Liver (tissue), 3 donors: Measurements from ENCODE around the gene LRP4.

Experiments
- FOXA1 ChIP-seq: IDR thresholded peaks from 2 replicates; pipeline ENCODE4 v1.6.1; 2016; ENCODE audit warnings: antibody characterized with exemption
- GABPA ChIP-seq, 2 donors: IDR thresholded peaks in 1 of 2; conservative IDR thresholded peaks in 1 of 2; 2 replicates each; pipeline ENCODE4 v1.6.1; 2016; ENCODE audit warnings: antibody characterized with exemption in 2 of 2, mild to moderate bottlenecking in 1 of 2, moderate library complexity in 1 of 2
- HNF4A ChIP-seq, 2 donors: conservative IDR thresholded peaks; 2 replicates each; pipeline ENCODE4 v1.6.1; 2016; ENCODE audit warnings: antibody characterized with exemption in 2 of 2, mild to moderate bottlenecking in 2 of 2
- JUND ChIP-seq, 2 donors: IDR thresholded peaks; 2 replicates each; pipeline ENCODE4 v1.6.1; 2016; ENCODE audit warnings: antibody characterized with exemption in 2 of 2
- NR2F2 ChIP-seq: IDR thresholded peaks from 2 replicates; pipeline ENCODE4 v1.6.1; 2016; ENCODE audit warnings: antibody characterized with exemption
- RAD21 ChIP-seq, 2 donors: IDR thresholded peaks; 2 replicates each; pipeline ENCODE4 v1.6.1; 2016; ENCODE audit warnings: antibody characterized with exemption in 2 of 2, mild to moderate bottlenecking in 2 of 2
- REST ChIP-seq: IDR thresholded peaks from 2 replicates; pipeline ENCODE4 v1.6.1; 2016; ENCODE audit warnings: antibody characterized with exemption, mild to moderate bottlenecking
- RXRA ChIP-seq, 2 donors: IDR thresholded peaks; 2 replicates each; pipeline ENCODE4 v1.6.1; 2017 to 2018; ENCODE audit warnings: antibody characterized with exemption in 2 of 2, mild to moderate bottlenecking in 1 of 2
- TAF1 ChIP-seq: conservative IDR thresholded peaks from 2 replicates; pipeline ENCODE4 v1.6.1; 2016; ENCODE audit warnings: antibody characterized with exemption, mild to moderate bottlenecking
- YY1 ChIP-seq: IDR thresholded peaks from 2 replicates; pipeline ENCODE4 v1.6.1; 2016; ENCODE audit warnings: antibody characterized with exemption, mild to moderate bottlenecking
- ZBTB33 ChIP-seq: IDR thresholded peaks from 2 replicates; pipeline ENCODE4 v1.6.1; 2016; ENCODE audit warnings: antibody characterized with exemption
- TF ChIP-seq, protein P1 (sequence below): fragments of 150-350 bp; IDR thresholded peaks from 2 replicates; pipeline ENCODE4 v1.5.1; 2017; ENCODE audit warnings: improper control_type of control experiment, low read depth, low read length; ENCODE audit not compliant: missing input control
- TF ChIP-seq, protein P2 (sequence below): IDR thresholded peaks from 2 replicates; pipeline ENCODE4 v1.6.1; 2016; ENCODE audit warnings: antibody characterized with exemption
- TF ChIP-seq, protein P3 (sequence below): IDR thresholded peaks from 2 replicates; pipeline ENCODE4 v1.6.1; 2016; ENCODE audit warnings: antibody characterized with exemption
- donor health status: healthy.
- donor health status: healthy.

DNA sequence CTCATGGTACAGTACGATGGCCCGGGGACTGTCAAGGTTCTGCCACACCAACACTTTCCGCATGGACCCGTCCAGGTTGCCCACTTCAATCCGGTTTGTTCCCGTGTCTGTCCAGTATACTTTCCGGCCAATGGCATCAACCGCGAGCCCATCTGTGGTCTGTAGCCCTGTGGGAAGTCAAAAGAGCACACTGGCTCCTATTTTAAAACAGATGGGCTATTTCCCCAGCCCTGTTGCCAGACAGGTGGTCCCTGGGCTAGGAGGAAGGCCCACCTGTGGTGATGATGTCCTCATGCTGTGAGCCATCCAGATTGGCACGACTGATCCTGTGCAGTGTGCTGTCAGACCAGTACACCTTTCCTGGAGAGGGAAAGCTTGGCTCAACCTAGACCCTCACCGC lies 41.9 kb downstream of the LRP4 start:
- TF ChIP-seq, protein P1, sequence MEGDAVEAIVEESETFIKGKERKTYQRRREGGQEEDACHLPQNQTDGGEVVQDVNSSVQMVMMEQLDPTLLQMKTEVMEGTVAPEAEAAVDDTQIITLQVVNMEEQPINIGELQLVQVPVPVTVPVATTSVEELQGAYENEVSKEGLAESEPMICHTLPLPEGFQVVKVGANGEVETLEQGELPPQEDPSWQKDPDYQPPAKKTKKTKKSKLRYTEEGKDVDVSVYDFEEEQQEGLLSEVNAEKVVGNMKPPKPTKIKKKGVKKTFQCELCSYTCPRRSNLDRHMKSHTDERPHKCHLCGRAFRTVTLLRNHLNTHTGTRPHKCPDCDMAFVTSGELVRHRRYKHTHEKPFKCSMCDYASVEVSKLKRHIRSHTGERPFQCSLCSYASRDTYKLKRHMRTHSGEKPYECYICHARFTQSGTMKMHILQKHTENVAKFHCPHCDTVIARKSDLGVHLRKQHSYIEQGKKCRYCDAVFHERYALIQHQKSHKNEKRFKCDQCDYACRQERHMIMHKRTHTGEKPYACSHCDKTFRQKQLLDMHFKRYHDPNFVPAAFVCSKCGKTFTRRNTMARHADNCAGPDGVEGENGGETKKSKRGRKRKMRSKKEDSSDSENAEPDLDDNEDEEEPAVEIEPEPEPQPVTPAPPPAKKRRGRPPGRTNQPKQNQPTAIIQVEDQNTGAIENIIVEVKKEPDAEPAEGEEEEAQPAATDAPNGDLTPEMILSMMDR: no peak
- TF ChIP-seq JUND (IDR thresholded peaks at IDR 0.05) (no peak), TAF1 (no peak), GABPA (IDR thresholded peaks at IDR 0.05 in 1 of 2, conservative IDR thresholded peaks at IDR 0.05 in 1 of 2) (no peak), HNF4A (conservative IDR thresholded peaks at IDR 0.05) (no peak), RXRA (IDR thresholded peaks at IDR 0.05) (no peak), FOXA1 (no peak), YY1 (no peak), REST (no peak), RAD21 (IDR thresholded peaks at IDR 0.05) (no peak), ZBTB33 (no peak), NR2F2 (no peak)
- TF ChIP-seq, protein P2, sequence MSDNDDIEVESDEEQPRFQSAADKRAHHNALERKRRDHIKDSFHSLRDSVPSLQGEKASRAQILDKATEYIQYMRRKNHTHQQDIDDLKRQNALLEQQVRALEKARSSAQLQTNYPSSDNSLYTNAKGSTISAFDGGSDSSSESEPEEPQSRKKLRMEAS: no peak
- TF ChIP-seq, protein P3, sequence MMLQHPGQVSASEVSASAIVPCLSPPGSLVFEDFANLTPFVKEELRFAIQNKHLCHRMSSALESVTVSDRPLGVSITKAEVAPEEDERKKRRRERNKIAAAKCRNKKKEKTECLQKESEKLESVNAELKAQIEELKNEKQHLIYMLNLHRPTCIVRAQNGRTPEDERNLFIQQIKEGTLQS: no peak
